SU-DHL-6 (cell line): Measurements from ENCODE around the gene ATP8A2.

Source experiments
- H2AFZ ChIP-seq: fragments of 200-600 bp; sonication (generic); 2 replicates; pipeline ENCODE4 v1.6.1; 2014; ENCODE audit warnings: low read depth, mild to moderate bottlenecking, moderate library complexity, mixed read lengths, antibody characterized with exemption, low read length; ENCODE audit not compliant: severe bottlenecking
- H3F3A ChIP-seq: fragments of 200-600 bp; shearing (Covaris generic); 2 replicates; pipeline ENCODE4 v1.6.0; 2016; ENCODE audit warnings: antibody characterized with exemption, mild to moderate bottlenecking; ENCODE audit not compliant: insufficient read depth
- H3K27ac ChIP-seq: fragments of 200-600 bp; sonication (generic); 2 replicates; pipeline ENCODE4 v1.5.1; 2016; ENCODE audit warnings: low read depth, mild to moderate bottlenecking, low read length, moderate library complexity, mixed read lengths
- H3K27me3 ChIP-seq: fragments of 200-600 bp; sonication (generic), shearing (Covaris generic); 2 replicates; pipeline ENCODE4 v1.6.0; 2014; ENCODE audit warnings: mild to moderate bottlenecking, low read length
- H3K36me3 ChIP-seq: fragments of 200-600 bp; sonication (generic); 2 replicates; pipeline ENCODE4 v1.6.1; 2014; ENCODE audit warnings: mild to moderate bottlenecking, low read length, mixed read lengths
- H3K4me2 ChIP-seq: fragments of 300-600, 200-600 bp; shearing (Covaris generic), sonication (generic); 2 replicates; pipeline ENCODE4 v1.6.0; 2014; ENCODE audit warnings: low read length, low read depth, mild to moderate bottlenecking; ENCODE audit not compliant: poor library complexity, severe bottlenecking
- H3K4me3 ChIP-seq: fragments of 200-600 bp; sonication (generic); 2 replicates; pipeline ENCODE4 v1.5.1; 2014; ENCODE audit warnings: antibody characterized with exemption, low read length, mild to moderate bottlenecking, mixed read lengths; ENCODE audit not compliant: insufficient read depth, poor library complexity, severe bottlenecking
- H3K79me2 ChIP-seq: fragments of 200-600 bp; sonication (generic); 2 replicates; pipeline ENCODE4 v1.6.1; 2014; ENCODE audit warnings: mild to moderate bottlenecking, low read length, moderate library complexity; ENCODE audit not compliant: insufficient read depth
- H3K9ac ChIP-seq: fragments of 200-600 bp; sonication (generic); 2 replicates; pipeline ENCODE4 v1.7.0; 2014; ENCODE audit warnings: mild to moderate bottlenecking, low read length
- H3K9me2 ChIP-seq: fragments of 200-600 bp; sonication (generic); replicated peaks from 2 replicates; pipeline ENCODE4 v1.6.1; 2014; ENCODE audit warnings: low read length; ENCODE audit not compliant: insufficient read depth
- H3K9me3 ChIP-seq: fragments of 200-600 bp; sonication (generic); 2 replicates; pipeline ENCODE4 v1.6.1; 2014; ENCODE audit warnings: low read length, mixed read lengths; ENCODE audit not compliant: insufficient read depth
- H4K20me1 ChIP-seq: fragments of 200-600 bp; sonication (generic); 2 replicates; pipeline ENCODE4 v1.6.1; 2014; ENCODE audit warnings: low read depth, mild to moderate bottlenecking, antibody characterized with exemption, low read length, moderate library complexity, mixed read lengths
- CTCF ChIP-seq: fragments of 200-600 bp; sonication (generic); IDR thresholded peaks from one replicate; pipeline ENCODE4 v1.5.1; 2017; ENCODE audit warnings: antibody characterized with exemption, mild to moderate bottlenecking, low read length, moderate library complexity; ENCODE audit not compliant: insufficient read depth, poor library complexity, severe bottlenecking
- EZH2phosphoT487 ChIP-seq: fragments of 200-600 bp; sonication (generic), shearing (Covaris generic); conservative IDR thresholded peaks from 2 replicates; pipeline ENCODE4 v1.6.1; 2018; ENCODE audit warnings: mild to moderate bottlenecking, antibody characterized with exemption, low read length, moderate library complexity, mixed read lengths

ATP8A2 gene

GRCh38 chr13:25961294-25961693 lies 589.5 kb downstream of the ATP8A2 start:
- Histone ChIP-seq H3K9me3 (no peaks in the 10 kb centered on the region), H3K27me3 (0 out of 2 replicates have a peak, but pooled peaks cover 2% of the 10 kb centered on the region)
- TF ChIP-seq CTCF (no peak), EZH2phosphoT487 (no peak)

GRCh38 chr13:25963674-25964073 lies 591.9 kb downstream of the ATP8A2 start:
- Histone ChIP-seq H4K20me1 (no peaks in the 10 kb centered on the region), H3K9me3 (no peaks in the 10 kb centered on the region), H3K9me2 (no peaks in the 10 kb centered on the region), H2AFZ (no peak overlapping the region), H3K4me3 (no peak overlapping the region), H3K9ac (no peak overlapping the region), H3K27me3 (0 out of 2 replicates have a peak, but pooled peaks cover 2% of the 10 kb centered on the region), H3K36me3 (no peaks in the 10 kb centered on the region), H3K79me2 (no peaks in the 10 kb centered on the region), H3F3A (no peaks in the 10 kb centered on the region), H3K4me2 (no peak overlapping the region), H3K27ac (no peak overlapping the region)
- no peak for TF ChIP-seq EZH2phosphoT487
- TF ChIP-seq CTCF = no peak

More at GRCh38 chr13:25961294-25961693, 589.5 kb downstream of the ATP8A2 start:
- Histone ChIP-seq H3K27ac (no peak overlapping the region), H3K9ac (no peak overlapping the region), H4K20me1 (no peaks in the 10 kb centered on the region), H2AFZ (no peak overlapping the region), H3K36me3 (no peaks in the 10 kb centered on the region), H3K9me2 (no peaks in the 10 kb centered on the region), H3K4me2 (no peak overlapping the region), H3K79me2 (no peaks in the 10 kb centered on the region), H3K4me3 (no peak overlapping the region), H3F3A (no peaks in the 10 kb centered on the region)

DNA sequence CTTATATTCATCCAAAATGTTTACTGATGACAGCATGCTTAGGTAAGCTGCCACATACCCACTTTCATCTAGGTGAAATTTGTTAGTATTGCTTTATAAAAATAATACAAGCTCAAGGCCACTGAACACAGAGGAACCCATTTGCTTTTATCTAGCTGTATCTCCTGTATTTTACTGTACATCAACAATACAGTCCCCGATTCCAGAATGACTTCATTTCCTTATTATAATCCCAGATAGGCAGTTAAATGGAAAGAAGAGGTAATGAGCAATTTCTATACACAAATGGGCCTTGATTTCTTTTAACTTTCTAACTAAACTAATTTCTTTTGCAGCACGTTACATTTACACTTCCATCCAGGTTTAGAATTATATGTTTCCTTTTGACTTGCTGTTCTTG lies 593.8 kb downstream of the ATP8A2 start:
- no peak overlapping the region for H3K4me2 ChIP-seq
- H4K20me1 ChIP-seq = no peaks in the 10 kb centered on the region
- H3K9ac ChIP-seq = no peak overlapping the region
- H3K27ac ChIP-seq = no peak overlapping the region
- H2AFZ ChIP-seq = no peak overlapping the region
- no peaks in the 10 kb centered on the region for H3K36me3 ChIP-seq
- no peaks in the 10 kb centered on the region for H3F3A ChIP-seq
- H3K9me3 ChIP-seq = no peaks in the 10 kb centered on the region
- H3K79me2 ChIP-seq = no peaks in the 10 kb centered on the region
- H3K9me2 ChIP-seq = no peaks in the 10 kb centered on the region
- no peak for TF ChIP-seq EZH2phosphoT487
- TF ChIP-seq CTCF = no peak
- H3K4me3 ChIP-seq = no peak overlapping the region
- no peaks in the 10 kb centered on the region for H3K27me3 ChIP-seq

- H2AFZ ChIP-seq = no peak overlapping the region
- H3K9me3 ChIP-seq = no peaks in the 10 kb centered on the region
- no peaks in the 10 kb centered on the region for H3K79me2 ChIP-seq
- no peaks in the 10 kb centered on the region for H3K36me3 ChIP-seq
- H3K4me2 ChIP-seq = no peak overlapping the region
- H3K9me2 ChIP-seq = no peaks in the 10 kb centered on the region
- H3K4me3 ChIP-seq = no peak overlapping the region
- no peaks in the 10 kb centered on the region for H3K27me3 ChIP-seq
- H3F3A ChIP-seq = no peaks in the 10 kb centered on the region
- H3K9ac ChIP-seq = no peak overlapping the region
- H3K27ac ChIP-seq = no peak overlapping the region
- no peak for TF ChIP-seq EZH2phosphoT487
- no peak for TF ChIP-seq CTCF
- H4K20me1 ChIP-seq = no peaks in the 10 kb centered on the region
Observed at GRCh38 chr13:25966086-25966485, 594.3 kb downstream of the ATP8A2 start.
